SU-DHL-6 (cell line): ENCODE data around the gene UQCRC1.
"Not testable (repeated sequence)": the region's sequence is repeated elsewhere in the genome, so short reads cannot be mapped to it uniquely, and the experiment has no call there.

Source experiments
- H2AFZ ChIP-seq: fragments of 200-600 bp; sonication (generic); 2 replicates; pipeline ENCODE4 v1.6.1; 2014; ENCODE audit warnings: low read depth, mild to moderate bottlenecking, moderate library complexity, mixed read lengths, antibody characterized with exemption, low read length; ENCODE audit not compliant: severe bottlenecking
- H3F3A ChIP-seq: fragments of 200-600 bp; shearing (Covaris generic); 2 replicates; pipeline ENCODE4 v1.6.0; 2016; ENCODE audit warnings: antibody characterized with exemption, mild to moderate bottlenecking; ENCODE audit not compliant: insufficient read depth
- H3K27ac ChIP-seq: fragments of 200-600 bp; sonication (generic); 2 replicates; pipeline ENCODE4 v1.5.1; 2016; ENCODE audit warnings: low read depth, mild to moderate bottlenecking, low read length, moderate library complexity, mixed read lengths
- H3K27me3 ChIP-seq: fragments of 200-600 bp; sonication (generic), shearing (Covaris generic); 2 replicates; pipeline ENCODE4 v1.6.0; 2014; ENCODE audit warnings: mild to moderate bottlenecking, low read length
- H3K36me3 ChIP-seq: fragments of 200-600 bp; sonication (generic); 2 replicates; pipeline ENCODE4 v1.6.1; 2014; ENCODE audit warnings: mild to moderate bottlenecking, low read length, mixed read lengths
- H3K4me2 ChIP-seq: fragments of 300-600, 200-600 bp; shearing (Covaris generic), sonication (generic); 2 replicates; pipeline ENCODE4 v1.6.0; 2014; ENCODE audit warnings: low read length, low read depth, mild to moderate bottlenecking; ENCODE audit not compliant: poor library complexity, severe bottlenecking
- H3K4me3 ChIP-seq: fragments of 200-600 bp; sonication (generic); 2 replicates; pipeline ENCODE4 v1.5.1; 2014; ENCODE audit warnings: antibody characterized with exemption, low read length, mild to moderate bottlenecking, mixed read lengths; ENCODE audit not compliant: insufficient read depth, poor library complexity, severe bottlenecking
- H3K79me2 ChIP-seq: fragments of 200-600 bp; sonication (generic); 2 replicates; pipeline ENCODE4 v1.6.1; 2014; ENCODE audit warnings: mild to moderate bottlenecking, low read length, moderate library complexity; ENCODE audit not compliant: insufficient read depth
- H3K9ac ChIP-seq: fragments of 200-600 bp; sonication (generic); 2 replicates; pipeline ENCODE4 v1.7.0; 2014; ENCODE audit warnings: mild to moderate bottlenecking, low read length
- H3K9me2 ChIP-seq: fragments of 200-600 bp; sonication (generic); replicated peaks from 2 replicates; pipeline ENCODE4 v1.6.1; 2014; ENCODE audit warnings: low read length; ENCODE audit not compliant: insufficient read depth
- H3K9me3 ChIP-seq: fragments of 200-600 bp; sonication (generic); 2 replicates; pipeline ENCODE4 v1.6.1; 2014; ENCODE audit warnings: low read length, mixed read lengths; ENCODE audit not compliant: insufficient read depth
- H4K20me1 ChIP-seq: fragments of 200-600 bp; sonication (generic); 2 replicates; pipeline ENCODE4 v1.6.1; 2014; ENCODE audit warnings: low read depth, mild to moderate bottlenecking, antibody characterized with exemption, low read length, moderate library complexity, mixed read lengths
- CTCF ChIP-seq: fragments of 200-600 bp; sonication (generic); IDR thresholded peaks from one replicate; pipeline ENCODE4 v1.5.1; 2017; ENCODE audit warnings: antibody characterized with exemption, mild to moderate bottlenecking, low read length, moderate library complexity; ENCODE audit not compliant: insufficient read depth, poor library complexity, severe bottlenecking
- EZH2phosphoT487 ChIP-seq: fragments of 200-600 bp; sonication (generic), shearing (Covaris generic); conservative IDR thresholded peaks from 2 replicates; pipeline ENCODE4 v1.6.1; 2018; ENCODE audit warnings: mild to moderate bottlenecking, antibody characterized with exemption, low read length, moderate library complexity, mixed read lengths

The UQCRC1 gene

DNA sequence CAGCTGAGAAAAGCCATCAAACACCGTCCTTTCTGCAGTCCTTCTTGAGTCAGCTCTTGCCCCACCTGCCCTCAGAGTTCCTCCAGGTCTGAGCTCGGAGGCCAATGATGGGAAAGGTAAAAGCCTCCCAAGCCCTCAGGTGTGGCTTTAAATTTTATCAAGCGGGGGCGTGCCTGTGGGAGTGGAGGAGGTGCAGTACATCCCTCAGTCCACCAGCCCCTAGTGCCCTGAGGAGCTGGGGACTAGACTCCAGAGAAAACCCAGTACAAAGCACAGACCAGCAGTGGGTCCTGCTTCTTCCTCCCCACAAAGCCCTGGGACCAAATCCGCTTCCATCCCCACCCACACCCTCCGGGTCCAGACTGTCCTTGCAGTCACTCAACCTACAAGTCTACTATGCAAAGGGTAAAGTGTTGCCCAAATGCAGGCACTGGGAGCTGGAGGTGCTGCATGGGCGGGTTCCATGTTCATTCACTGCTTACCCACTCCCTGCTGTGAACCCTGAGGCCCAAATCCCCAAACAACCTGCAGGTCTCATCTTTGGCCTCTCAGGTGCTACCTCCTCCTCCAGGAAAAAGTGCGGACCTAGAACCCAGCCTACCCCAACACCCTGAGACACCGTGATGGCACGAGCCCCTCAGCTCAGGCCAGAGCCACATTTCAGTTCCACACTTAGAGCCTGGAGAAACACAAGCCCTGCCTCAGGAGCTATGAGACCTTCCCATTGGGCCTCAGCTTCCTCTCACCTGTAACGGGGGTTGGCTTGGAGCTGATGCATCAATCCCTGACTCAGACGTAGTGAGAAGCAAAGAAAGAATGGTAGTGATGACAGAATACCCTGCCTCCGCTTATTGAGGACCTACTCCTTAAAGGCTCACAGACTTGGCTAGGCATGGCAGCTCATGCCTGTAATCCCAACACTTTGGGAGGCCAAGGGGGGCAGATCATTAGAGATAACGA, 55.3 kb downstream of the UQCRC1 start:
- H3K9ac ChIP-seq: no peak overlapping the region
- no peaks in the 10 kb centered on the region for H4K20me1 ChIP-seq
- TF ChIP-seq EZH2phosphoT487 (no peak), CTCF (no peak)
- no peaks in the 10 kb centered on the region for H3K27me3 ChIP-seq
- H3K4me3 ChIP-seq: no peak overlapping the region
- H3K9me3 ChIP-seq: no peaks in the 10 kb centered on the region
- H3F3A ChIP-seq: peaks cover 10% of the 10 kb centered on the region; the same call in 1 of the 2 replicates
- H3K9me2 ChIP-seq: no peaks in the 10 kb centered on the region
- no peak overlapping the region for H3K4me2 ChIP-seq
- no peak overlapping the region for H2AFZ ChIP-seq
- H3K79me2 ChIP-seq: no peaks in the 10 kb centered on the region
- H3K36me3 ChIP-seq: no peaks in the 10 kb centered on the region
- no peak overlapping the region for H3K27ac ChIP-seq

DNA sequence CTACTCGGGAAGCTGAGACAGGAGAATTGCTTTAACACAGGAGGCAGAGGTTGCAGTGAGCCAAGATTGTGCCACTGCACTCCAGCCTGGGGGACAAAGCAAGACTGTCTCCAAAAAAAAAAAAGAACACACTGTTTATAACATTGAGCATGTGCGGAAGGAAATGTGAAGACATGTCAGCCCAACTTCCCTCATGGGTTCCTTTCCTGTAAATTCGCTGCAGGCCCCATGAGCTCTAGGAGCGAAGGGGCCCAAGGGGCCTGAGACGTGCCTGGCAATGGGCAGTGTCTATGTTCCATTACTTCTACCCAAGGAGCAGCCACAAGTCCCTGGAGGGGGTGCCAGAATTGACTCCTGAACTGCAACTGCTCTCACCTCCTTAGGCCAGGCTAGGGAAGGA, 56.1 kb downstream of the UQCRC1 start:
- no peaks in the 10 kb centered on the region for H3K79me2 ChIP-seq
- peaks cover 10% of the 10 kb centered on the region; the same call in 1 of the 2 replicates for H3F3A ChIP-seq
- no peak overlapping the region for H3K9ac ChIP-seq
- no peak for TF ChIP-seq CTCF
- no peak for TF ChIP-seq EZH2phosphoT487
- no peak overlapping the region for H2AFZ ChIP-seq
- H3K27me3 ChIP-seq: no peaks in the 10 kb centered on the region
- H3K36me3 ChIP-seq: no peaks in the 10 kb centered on the region
- no peak overlapping the region for H3K4me2 ChIP-seq
- no peak overlapping the region for H3K4me3 ChIP-seq
- no peaks in the 10 kb centered on the region for H4K20me1 ChIP-seq
- no peaks in the 10 kb centered on the region for H3K9me3 ChIP-seq
- no peak overlapping the region for H3K27ac ChIP-seq
- no peaks in the 10 kb centered on the region for H3K9me2 ChIP-seq

GRCh38 chr3:48552111-48552951, 57.1 kb downstream of the UQCRC1 start:
- Histone ChIP-seq H3K4me3 (no peak overlapping the region), H3K9me2 (no peaks in the 10 kb centered on the region), H3K27ac (no peak overlapping the region), H3K27me3 (no peaks in the 10 kb centered on the region), H3F3A (0 out of 2 replicates have a peak, but pooled peaks cover 3% of the 10 kb centered on the region), H3K9me3 (no peaks in the 10 kb centered on the region), H3K4me2 (no peak overlapping the region), H4K20me1 (no peaks in the 10 kb centered on the region), H3K79me2 (no peaks in the 10 kb centered on the region), H2AFZ (no peak overlapping the region), H3K36me3 (no peaks in the 10 kb centered on the region), H3K9ac (no peak overlapping the region)
- TF ChIP-seq EZH2phosphoT487 (no peak), CTCF (no peak)

DNA sequence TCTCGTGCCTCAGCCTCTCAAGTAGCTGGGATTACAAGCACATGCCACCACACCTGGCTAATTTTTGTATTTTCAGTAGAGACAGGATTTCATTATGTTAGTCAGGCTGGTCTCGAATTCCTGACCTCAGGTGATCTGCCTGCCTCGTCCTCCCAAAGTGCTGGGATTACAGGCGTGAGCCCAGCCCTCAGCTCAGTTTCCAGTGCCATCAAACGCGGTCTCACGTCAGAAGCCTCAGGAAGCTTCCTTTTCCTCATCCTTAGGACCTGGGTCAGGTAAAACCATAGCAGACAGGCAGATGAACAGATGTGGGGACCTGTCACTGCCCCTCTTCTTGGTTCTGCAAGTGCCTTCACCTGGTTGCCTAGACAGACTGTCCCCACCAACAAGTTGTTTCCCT, 57.8 kb downstream of the UQCRC1 start:
- not testable (repeated sequence) for H4K20me1 ChIP-seq, H2AFZ ChIP-seq, H3K4me2 ChIP-seq, H3K36me3 ChIP-seq, H3K79me2 ChIP-seq, H3K27me3 ChIP-seq, H3K9ac ChIP-seq, H3K9me3 ChIP-seq, H3K27ac ChIP-seq, H3K4me3 ChIP-seq, H3F3A ChIP-seq, H3K9me2 ChIP-seq
